CD4-positive, alpha-beta T cell treated with Interferon gamma for 1 hour (primary cell): ENCODE results near the gene TMEM42.

ENCODE experiments used
- DNase-seq: peaks from one replicate; pipeline ENCODE4 v3.0.0-alpha.2; 2020

TMEM42 gene

DNA sequence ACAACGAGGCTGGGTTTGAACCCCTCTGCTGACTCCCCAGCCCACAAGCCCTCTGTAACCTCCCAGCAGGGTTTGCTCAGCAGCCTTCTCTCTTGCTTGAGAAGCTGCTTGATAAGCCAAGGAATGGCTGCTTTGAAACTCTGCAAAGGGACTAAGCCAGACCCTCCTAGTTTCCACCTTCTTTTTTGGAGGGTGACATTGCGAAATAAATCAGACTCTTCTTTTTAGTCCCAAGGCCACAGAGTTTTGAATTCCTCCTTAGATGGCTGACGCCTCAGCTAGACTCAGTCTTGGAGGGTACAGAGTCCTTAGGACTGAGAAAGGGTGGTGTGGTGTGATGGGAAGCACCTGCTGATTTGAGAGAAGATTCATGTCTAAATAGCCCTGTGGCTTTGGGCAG, 13.9 kb downstream of the TMEM42 start:
- DNase-seq = no peak

GRCh38 chr3:44877333-44877732, 15.6 kb downstream of the TMEM42 start:
- no peak for DNase-seq

- DNase-seq = no peak
Measured at GRCh38 chr3:44880284-44880683, 18.6 kb downstream of the TMEM42 start.

DNA sequence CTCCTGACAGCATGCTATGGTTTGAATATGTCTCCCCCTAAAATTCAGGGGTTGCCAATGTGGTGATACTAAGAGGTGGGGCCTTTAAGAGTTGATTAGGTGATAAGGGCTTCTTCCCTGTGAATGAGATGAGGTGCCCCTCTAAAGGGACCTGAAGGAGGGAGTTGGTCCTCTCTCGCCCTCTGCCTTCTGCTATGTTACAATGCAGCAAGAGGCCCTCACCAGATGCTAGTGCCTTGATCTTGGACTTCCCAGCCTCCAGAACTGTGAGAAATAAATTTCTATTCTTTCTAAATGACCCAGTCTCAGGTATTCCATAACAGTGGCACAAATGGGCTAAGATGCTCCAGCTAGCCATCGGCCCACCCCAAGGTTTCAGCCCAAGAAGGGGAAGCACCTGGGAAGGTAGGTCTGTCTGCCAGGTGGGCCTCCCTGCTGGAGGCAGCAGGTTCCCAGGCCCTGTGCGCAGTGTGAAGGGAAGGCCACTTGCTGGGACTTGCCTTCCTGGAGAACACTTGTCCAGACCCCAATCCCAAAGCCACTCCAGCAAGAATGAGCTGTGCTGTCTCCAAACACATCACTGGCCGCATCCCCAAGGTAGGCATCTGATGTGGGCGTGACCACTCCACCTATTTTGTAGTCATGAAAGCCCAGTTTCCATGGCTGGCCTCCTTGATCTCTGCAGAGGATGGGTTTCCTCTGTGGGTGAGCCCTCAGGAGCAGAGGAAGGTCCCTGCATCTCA, 21.7 kb downstream of the TMEM42 start:
- no peak for DNase-seq

GRCh38 chr3:44883999-44884431, 22.3 kb downstream of the TMEM42 start:
- DNase-seq = no peak

DNA sequence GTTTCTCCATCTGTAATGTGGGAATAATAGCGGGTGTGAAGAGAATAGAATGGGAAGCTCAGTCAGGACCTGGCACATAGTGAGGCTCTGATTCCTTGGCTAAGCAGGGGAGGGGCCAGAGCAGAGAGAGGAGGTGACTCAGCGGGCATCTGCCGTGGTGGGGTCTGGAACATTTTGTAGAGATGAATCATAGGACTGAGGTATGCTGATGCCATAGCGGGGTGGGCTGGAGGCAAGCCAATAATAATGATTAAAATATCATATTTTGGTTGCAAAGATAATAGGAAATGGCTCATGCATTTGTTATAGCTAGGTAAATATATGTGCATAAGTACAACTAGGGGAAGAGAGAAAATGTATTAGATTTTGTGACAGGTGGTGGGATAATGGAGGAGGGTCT, 23.9 kb downstream of the TMEM42 start:
- no peak for DNase-seq

DNA sequence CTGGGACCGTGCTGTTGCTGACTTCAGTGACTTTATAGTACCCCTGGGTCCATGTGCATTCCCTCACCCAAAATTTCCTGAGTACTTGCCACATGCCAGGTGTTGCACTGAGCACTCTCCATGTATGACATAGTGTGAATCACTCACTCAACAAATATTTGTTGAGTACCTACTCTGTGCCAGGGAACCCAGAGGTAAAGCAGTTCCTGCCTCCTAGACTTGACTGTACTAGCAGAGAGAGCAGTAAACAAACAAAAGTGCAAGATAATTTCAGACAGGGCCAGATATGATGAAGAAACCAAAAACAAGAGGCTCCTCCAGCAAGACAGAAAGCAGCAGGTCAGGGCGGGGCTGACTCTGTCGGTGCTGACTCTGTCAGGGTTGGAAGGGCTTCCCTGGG, 24.8 kb downstream of the TMEM42 start:
- DNase-seq = no peak

GRCh38 chr3:44887101-44887500, 25.4 kb downstream of the TMEM42 start:
- DNase-seq = no peak

DNA sequence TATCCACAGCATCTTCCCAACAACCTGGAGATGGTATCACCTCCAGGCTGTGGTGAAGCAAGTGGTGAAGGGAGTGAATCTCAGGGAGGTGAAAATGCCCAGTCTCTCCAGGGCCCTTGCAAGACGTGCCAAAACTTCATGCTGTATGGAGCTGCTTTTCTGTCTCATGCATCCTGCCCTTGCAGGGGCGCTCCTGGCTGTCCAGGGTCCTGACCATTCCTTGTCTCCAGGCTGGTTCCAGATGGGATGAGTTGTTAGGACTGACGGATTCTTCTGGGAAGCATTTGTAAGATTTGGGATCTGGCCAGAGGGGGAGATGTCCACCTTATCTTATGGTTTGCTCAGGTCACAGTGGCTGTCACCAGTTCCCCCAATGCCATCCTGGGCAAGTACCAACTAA, 28.5 kb downstream of the TMEM42 start:
- no peak for DNase-seq

DNA sequence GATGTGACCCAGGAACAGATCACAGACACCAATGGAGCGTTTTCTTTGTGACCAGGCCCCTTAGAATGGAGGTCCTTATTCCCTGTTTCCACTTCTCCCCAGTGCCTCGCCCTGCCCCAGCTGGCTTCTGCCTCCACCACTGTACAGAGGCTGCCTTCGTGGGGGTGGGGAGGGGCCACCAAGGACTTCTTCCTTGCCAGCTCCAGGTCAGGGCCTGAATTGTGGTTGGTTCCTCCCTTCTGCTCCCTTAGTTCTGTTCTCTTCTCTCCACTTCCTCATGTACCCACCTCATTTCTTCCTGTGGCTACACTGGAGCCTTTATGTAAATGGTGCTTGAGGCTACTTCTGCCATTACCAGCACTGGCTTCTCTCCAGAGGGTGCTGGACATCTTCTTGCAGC, 29.1 kb downstream of the TMEM42 start:
- no peak for DNase-seq

- DNase-seq = no peak
Measured at GRCh38 chr3:44892689-44893088, 31.0 kb downstream of the TMEM42 start.

DNA sequence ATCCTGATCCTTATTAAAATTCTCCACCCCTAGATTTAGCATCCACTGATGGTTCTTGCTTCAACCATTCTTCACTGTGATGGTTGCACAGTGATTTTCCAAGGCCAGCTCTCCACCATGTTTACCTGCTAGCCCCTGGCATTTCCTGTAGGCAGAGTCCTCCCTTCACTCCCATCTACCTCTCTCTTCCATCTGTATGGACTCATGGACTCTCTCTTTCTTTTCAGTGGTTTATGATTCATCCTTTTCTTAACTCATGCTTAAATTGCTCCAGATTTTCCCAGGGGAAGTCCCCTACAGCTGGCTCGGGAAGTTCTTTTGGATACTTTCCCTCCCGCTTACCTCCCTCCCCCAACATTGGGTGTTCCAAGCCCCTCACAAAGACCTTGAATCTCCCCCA, 31.4 kb downstream of the TMEM42 start:
- DNase-seq = no peak

- DNase-seq = no peak
Measured at GRCh38 chr3:44894485-44894884, 32.8 kb downstream of the TMEM42 start.

- no peak for DNase-seq
Measured at GRCh38 chr3:44896440-44896839, 34.7 kb downstream of the TMEM42 start.

GRCh38 chr3:44899683-44900367, 38.1 kb downstream of the TMEM42 start:
- DNase-seq = no peak

GRCh38 chr3:44902628-44903027, 40.9 kb downstream of the TMEM42 start:
- no peak for DNase-seq

DNA sequence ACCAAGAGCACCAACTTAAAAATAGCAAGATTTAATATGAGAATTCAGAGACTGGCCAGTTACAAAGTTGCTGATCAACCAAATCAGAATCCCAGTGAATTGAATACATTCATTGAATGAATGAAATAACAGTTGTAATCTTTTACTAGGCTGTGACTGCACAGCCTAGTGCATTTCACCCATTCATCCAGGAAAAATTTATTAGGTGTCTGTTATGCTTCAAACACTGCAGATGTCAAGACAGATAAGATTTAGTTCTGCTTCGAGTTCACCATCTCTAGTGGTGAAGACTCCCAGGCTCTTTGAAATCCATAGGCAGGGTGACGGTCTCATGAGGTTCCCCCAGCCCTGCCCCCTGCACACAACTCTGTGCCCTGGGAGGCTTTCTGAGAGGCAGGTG, 41.6 kb downstream of the TMEM42 start:
- DNase-seq = no peak

DNA sequence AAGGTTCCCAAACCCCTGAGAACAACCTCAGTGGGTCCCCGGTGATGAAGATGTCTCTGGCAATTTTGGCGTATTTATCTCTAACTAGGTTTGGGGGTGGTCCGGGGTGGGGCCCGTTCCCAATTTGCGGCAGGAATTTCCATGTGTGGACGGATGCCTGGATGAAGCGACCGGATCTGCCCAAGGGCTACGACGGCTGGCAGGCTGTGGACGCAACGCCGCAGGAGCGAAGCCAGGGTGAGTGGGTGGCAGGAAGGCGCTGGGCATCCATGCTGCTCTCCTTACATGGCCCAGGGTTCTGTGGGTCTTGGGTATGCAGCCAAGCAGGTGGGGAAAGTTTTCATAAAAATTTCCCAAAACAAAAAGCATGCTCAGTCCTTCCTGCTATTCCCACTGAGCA, 42.0 kb downstream of the TMEM42 start:
- DNase-seq = no peak

- no peak for DNase-seq
Measured at GRCh38 chr3:44905446-44906157, 43.9 kb downstream of the TMEM42 start.

DNA sequence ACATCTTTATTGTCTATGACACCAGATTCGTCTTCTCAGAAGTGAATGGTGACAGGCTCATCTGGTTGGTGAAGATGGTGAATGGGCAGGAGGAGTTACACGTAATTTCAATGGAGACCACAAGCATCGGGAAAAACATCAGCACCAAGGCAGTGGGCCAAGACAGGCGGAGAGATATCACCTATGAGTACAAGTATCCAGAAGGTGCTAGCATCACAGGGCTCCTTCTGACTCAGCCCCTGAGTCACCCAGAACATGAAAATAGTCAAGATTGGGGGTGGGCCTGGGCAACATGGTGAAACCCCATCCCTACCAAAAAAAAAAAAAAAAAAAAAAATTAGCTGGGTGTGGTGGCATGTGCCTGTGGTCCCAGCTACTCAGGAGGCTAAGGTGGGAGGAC, 45.3 kb downstream of the TMEM42 start:
- DNase-seq = no peak

DNA sequence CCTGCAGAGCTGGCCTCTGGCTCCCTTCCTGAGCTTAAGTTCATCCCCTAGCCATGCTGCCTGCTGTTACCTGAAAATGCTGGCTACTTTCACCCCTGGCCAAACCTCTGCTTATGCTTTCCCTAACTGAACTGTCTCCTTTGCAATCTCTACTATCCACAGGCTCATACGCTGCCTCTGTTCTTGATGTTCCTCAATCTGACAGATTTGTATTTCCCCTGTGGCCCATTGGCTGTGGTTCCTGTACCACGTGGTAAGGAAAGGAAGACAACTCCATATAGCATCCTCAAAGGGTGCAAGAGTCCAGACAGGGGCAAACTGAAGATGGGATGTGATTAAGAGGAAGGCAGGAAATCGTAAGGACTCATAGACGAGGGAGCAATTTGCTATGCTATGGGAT, 45.9 kb downstream of the TMEM42 start:
- no peak for DNase-seq

- DNase-seq = no peak
Measured at GRCh38 chr3:44909063-44909462, 47.4 kb downstream of the TMEM42 start.

GRCh38 chr3:44910693-44911092, 49.0 kb downstream of the TMEM42 start:
- DNase-seq = no peak

DNA sequence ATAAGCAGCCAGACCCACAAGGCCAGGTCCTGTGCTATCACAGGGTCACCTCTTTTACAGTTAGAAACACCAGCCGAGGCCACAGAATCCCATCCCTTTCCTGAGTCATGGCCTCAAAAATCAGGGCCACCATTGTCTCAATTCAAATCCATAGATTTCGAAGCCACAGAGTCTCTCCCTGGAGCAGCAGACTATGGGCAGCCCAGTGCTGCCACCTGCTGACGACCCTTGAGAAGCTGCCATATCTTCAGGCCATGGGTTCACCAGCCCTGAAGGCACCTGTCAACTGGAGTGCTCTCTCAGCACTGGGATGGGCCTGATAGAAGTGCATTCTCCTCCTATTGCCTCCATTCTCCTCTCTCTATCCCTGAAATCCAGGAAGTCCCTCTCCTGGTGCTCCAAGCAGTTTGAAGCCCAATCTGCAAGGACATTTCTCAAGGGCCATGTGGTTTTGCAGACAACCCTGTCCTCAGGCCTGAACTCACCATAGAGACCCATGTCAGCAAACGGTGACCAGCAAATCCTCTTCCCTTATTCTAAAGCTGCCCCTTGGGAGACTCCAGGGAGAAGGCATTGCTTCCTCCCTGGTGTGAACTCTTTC, 52.3 kb downstream of the TMEM42 start:
- peak; percentile 49 for DNase-seq
